Ishikawa (cell line): ENCODE results near the gene COQ4.

ENCODE experiments used
- CEBPB ChIP-seq: IDR thresholded peaks from 2 replicates; pipeline ENCODE4 v1.6.1; 2012
- CREB1 ChIP-seq: IDR thresholded peaks from 2 replicates; pipeline ENCODE4 v1.6.1; 2012; ENCODE audit warnings: low read depth
- EGR1 ChIP-seq: IDR thresholded peaks from 2 replicates; pipeline ENCODE4 v1.6.1; 2012
- EP300 ChIP-seq: IDR thresholded peaks from 2 replicates; pipeline ENCODE4 v1.6.1; 2012; ENCODE audit warnings: borderline replicate concordance
- FOXM1 ChIP-seq: IDR thresholded peaks from 2 replicates; pipeline ENCODE4 v1.6.1; 2012; ENCODE audit warnings: low read depth, borderline replicate concordance
- MAX ChIP-seq: IDR thresholded peaks from 2 replicates; pipeline ENCODE4 v1.6.1; 2012
- NFIC ChIP-seq: IDR thresholded peaks from 2 replicates; pipeline ENCODE4 v1.6.1; 2012
- RAD21 ChIP-seq: IDR thresholded peaks from 2 replicates; pipeline ENCODE4 v1.6.1; 2012; ENCODE audit warnings: low read depth
- REST ChIP-seq: IDR thresholded peaks from 2 replicates; pipeline ENCODE4 v1.6.1; 2012; ENCODE audit warnings: low read depth, mild to moderate bottlenecking
- TAF1 ChIP-seq: IDR thresholded peaks from 2 replicates; pipeline ENCODE4 v1.6.1; 2012; ENCODE audit warnings: low read depth, mild to moderate bottlenecking
- TCF12 ChIP-seq: IDR thresholded peaks from 2 replicates; pipeline ENCODE4 v1.6.1; 2012; ENCODE audit warnings: low read depth
- TEAD4 ChIP-seq: IDR thresholded peaks from 2 replicates; pipeline ENCODE4 v1.6.1; 2012
- YY1 ChIP-seq: IDR thresholded peaks from 2 replicates; pipeline ENCODE4 v1.6.1; 2012; ENCODE audit warnings: low read depth
- ZBTB7A ChIP-seq: IDR thresholded peaks from 2 replicates; pipeline ENCODE4 v1.6.1; 2012; ENCODE audit warnings: low read depth
- TF ChIP-seq, protein P1 (sequence below): IDR thresholded peaks from 2 replicates; pipeline ENCODE4 v1.6.1; 2012

COQ4 gene

DNA sequence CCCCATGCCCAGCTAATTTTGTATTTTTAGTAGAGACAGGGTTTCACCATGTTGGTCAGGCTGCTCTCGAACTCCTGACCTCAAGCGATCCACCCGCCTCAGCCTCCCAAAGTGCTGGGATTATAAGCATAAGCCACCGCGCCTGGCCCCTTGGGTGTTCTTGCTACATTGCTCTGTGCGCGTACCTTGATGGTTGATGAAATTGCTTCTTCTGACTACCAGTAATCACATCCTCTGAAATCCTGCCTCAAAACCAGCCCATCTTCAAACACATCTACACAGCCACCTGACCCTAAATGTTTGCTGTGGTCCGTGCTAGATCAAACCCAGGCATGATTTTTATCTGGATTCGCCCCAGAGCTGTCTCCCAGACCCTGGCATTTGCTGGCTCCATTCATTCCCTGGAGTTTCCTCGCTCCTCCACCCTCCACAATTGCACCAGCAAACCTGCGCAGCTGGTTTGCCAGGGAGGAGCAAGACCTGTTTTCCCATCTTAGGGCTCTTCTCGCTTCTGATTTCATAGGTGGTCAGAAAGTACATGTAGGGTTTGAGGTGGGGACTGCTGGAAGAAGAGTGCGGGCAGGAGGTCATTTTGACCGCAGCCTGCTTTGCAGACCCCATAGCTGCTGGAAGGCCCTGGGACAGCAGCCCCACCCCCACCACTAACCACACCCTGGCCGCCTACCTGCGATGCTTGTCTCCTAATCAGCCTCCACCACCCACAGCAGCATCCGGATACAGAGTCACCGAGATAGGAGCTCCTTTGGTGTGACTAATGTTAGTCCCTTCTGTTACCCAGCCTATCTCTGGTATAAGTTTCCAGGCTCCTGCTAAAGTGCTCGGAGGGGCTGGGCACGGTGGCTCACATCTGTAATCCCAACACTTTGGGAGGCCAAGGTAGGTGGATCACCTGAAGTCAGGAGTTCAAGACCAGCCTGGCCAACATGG is 23.8 kb upstream of the COQ4 start:
- TF ChIP-seq YY1 (no peak), TEAD4 (no peak), RAD21 (no peak), MAX (no peak), ZBTB7A (no peak), NFIC (no peak), CEBPB (no peak), EP300 (no peak), TCF12 (no peak)
- TF ChIP-seq, protein P1, sequence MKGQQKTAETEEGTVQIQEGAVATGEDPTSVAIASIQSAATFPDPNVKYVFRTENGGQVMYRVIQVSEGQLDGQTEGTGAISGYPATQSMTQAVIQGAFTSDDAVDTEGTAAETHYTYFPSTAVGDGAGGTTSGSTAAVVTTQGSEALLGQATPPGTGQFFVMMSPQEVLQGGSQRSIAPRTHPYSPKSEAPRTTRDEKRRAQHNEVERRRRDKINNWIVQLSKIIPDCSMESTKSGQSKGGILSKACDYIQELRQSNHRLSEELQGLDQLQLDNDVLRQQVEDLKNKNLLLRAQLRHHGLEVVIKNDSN, result no peak

DNA sequence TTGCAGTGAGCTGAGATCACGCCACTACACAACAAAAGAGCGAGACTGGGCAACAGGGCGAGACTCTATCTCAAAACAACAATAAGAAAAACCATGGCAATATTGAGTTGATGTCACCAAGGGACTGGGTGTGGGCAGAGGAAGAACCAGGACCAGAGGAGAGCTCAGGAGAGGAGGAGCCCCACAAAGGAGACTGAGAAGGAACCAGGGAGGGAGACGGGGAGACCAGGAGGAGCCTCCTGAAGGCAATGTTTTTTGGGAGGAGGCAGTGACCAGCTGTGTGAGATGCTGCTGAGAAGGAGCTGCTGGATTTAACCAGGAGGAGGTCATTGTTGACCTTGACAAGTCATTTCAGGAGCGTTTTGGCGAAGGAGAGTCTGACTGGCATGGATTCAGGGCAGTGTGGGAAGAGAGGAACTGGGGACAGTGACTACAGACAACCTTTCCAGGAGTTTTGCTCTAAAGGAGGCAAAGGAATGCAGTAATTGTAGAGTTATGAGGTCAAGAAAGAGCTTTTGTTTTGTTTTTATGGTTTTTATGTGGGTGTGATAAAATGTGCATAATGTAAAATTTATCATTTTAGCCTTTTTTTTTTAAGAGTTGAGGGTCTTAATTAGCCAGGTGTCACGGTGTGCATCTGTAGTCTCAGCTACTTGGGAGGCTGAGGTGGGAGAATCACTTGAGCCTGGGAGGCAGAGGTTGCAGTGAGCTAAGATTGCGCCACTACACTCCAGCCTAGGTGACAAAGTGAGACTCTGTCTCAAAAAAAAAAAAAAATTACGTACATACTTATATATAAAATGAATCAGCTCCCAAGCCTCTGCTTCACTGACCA is 18.3 kb upstream of the COQ4 start:
- no peak for TF ChIP-seq FOXM1
- TF ChIP-seq ZBTB7A, result no peak

GRCh38 chr9:128304971-128305288 is 17.7 kb upstream of the COQ4 start:
- TF ChIP-seq NFIC (no peak), EP300 (no peak), RAD21 (no peak), TEAD4 (no peak), MAX (no peak), ZBTB7A (no peak), CREB1 (no peak), TCF12 (no peak), YY1 (no peak), REST (no peak), EGR1 (no peak), TAF1 (no peak), CEBPB (no peak)
- TF ChIP-seq, protein P1, result no peak

- TF ChIP-seq EGR1 (no peak), YY1 (no peak), MAX (no peak), TAF1 (no peak), ZBTB7A (no peak), TCF12 (no peak), CREB1 (no peak), CEBPB (no peak), FOXM1 (no peak), NFIC (no peak), TEAD4 (no peak), EP300 (no peak), RAD21 (no peak), REST (no peak)
- TF ChIP-seq, protein P1, result no peak
Observed at GRCh38 chr9:128309551-128309950, 13.1 kb upstream of the COQ4 start.

DNA sequence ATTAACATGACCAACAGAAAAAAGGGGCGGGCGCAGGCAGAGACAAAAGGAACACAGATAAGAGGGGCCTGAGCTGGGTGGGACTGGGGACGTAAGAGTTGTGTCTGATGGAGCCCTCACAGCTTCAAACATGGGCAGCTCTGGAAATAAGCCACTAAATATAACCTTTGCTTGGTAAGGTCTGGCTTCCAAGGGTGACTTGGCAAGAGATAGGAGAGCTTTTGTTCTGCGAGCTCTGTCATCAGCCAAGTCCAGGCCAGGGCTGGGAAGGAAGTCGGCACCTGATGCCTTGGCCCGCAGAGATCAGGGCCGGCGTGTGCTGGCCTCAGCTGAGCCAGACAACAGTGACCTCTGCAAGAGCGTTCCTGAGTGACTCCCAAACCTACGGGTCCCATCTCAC is 12.2 kb upstream of the COQ4 start:
- TF ChIP-seq NFIC, result no peak
- no peak for TF ChIP-seq TEAD4
- TF ChIP-seq, protein P1, result no peak
- TF ChIP-seq MAX, result no peak
- TF ChIP-seq YY1, result no peak
- TF ChIP-seq CEBPB, result no peak
- no peak for TF ChIP-seq ZBTB7A
- no peak for TF ChIP-seq FOXM1
- no peak for TF ChIP-seq CREB1
- no peak for TF ChIP-seq RAD21
- no peak for TF ChIP-seq EGR1
- TF ChIP-seq EP300, result no peak
- TF ChIP-seq TAF1, result no peak
- TF ChIP-seq REST, result no peak
- no peak for TF ChIP-seq TCF12
